NCI-H146 (cell line): Measurements from ENCODE around the gene CRIP2.

Source experiments
- DNase-seq: peaks from one replicate; lab custom pipeline; 2025; lab: John Stamatoyannopoulos, UW

The CRIP2 gene, protein sequence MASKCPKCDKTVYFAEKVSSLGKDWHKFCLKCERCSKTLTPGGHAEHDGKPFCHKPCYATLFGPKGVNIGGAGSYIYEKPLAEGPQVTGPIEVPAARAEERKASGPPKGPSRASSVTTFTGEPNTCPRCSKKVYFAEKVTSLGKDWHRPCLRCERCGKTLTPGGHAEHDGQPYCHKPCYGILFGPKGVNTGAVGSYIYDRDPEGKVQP

DNA sequence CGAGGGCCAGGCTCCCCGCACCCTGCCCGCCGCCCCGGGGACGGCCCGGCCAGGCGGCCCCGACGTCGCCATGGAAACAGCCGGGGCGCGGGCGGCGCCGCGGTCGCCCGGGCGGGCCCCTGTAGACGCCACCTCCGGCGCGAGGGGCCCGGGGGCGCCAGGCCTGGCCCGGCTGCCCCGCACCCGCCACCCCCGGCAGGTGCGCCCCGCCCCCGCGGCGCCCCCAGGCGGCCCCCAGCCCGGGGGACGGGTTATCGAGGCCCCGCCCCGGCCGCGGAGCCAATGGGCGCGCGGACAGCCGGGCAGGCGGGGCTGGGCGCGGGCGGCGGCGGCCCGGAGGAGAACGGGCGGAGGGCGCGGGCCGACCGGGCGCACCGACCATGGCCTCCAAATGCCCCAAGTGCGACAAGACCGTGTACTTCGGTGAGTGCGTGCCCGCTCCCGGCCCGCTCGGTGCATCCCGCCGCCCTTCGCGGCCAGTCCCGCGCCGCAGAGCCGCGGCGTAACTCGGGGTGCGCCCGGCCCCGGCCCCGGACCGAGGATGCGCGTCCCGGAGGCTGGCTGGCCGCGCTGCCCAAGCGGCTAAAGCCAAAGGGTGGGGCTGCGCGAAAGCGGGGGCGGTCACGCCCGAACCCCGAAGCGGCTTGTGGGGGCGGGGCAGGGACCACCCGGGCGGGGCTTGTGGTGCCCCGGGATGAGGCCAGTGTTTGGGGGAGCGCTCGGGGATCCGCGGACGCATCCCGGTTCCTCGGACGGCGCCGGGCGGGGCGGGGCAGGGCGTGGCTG, at the start of gene CRIP2:
CRIP2 (plus strand) TSS at position 339 of the 786 bp plus-strand sequence; CDS start at position 381, 42 bp downstream.
- DNase-seq, result peak; percentile 81

DNA sequence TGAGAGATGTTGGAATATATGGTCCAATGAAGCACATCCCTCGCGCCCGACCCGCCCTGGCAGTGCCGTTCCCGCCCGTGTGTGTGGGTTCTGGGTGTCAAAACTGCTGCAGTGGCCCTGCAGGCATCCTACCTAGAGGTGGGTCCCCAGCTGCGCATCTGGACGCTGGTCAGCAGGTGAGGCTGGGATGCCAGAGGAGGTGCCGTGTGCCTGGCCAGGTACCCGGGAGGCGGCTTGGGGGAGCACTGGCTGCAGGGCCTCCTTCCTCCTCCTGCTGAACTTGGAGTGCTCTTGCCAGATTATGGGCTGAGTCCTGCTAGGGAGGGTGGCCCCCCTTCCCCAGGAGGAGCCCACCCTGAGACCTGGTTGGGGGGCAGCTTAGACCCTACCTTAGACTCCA, 49.8 kb upstream of the CRIP2 start:
- DNase-seq, result no peak

DNA sequence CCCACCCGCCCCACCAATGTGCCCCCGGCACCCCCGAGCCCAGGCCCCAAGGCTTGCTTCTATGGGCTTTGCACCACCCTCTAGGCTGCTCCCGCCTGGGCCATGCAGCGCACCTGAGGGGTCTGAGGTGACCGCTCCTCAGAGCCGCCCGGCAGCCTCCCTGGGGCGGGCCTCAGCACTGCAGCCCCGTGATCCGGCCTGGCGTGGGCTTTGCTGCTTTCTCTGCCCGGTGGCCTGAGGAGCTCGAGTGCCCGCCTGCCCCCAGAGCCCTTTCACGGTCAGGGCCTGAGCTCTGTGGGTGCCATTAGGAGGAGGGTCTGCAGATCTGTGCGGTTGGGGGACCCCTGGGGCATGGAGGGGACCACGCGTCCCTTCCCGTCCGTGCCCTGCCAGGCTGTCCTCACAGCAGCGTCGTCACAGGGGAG, 48.8 kb upstream of the CRIP2 start:
- no peak for DNase-seq

DNA sequence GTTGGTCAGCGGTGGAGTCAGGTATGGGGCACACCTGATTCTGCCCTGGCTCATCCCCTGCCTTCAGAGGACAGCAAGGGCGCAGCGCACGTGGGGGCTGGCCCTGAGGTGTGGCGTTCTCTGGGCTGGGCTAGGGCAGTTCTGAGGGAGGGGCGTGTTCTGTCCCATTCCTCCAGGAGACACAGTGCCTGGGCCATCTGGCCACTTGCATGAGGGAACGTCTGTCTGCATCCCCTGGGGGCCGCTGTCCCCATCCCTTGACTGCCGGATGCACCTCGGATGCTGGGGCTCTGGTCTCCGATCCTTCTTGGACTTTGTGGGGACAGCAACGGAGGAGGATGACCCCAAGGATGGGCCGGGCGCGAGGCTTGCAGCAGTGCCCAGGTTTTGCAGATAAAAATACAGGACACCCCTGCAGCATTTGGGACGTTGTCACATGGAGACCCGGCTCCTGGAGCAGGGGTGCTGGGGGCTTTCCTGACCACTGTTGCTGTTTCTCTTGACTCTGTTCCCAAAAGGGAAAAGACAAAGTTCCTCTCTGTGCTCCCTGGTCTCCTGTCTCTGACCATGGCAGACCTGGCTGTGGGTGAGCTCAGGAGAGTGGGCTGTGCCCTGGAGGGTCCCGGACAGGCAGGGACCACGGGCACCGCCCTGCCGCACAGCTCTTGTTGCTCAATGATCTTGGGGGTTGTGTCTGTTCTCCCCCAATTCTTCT, 48.0 kb upstream of the CRIP2 start:
- no peak for DNase-seq

DNA sequence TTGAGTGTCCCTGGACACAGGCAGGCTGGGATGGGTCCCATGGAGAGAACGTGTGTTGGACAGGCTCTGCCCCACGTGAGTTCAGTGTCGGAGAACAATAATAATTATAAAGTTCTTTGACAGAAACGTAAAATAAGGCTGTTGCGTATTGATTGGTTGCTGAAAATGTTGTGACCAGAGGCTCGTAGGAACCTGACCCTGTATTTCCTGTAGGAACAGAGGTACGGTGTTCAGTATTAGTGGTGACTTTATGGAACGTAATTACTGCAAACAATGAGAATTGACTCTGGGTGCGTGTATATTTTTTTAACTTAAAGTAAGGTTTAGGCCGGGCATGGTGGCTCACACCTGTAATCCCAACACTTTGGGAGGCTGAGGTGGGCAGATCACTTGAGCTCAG, 47.2 kb upstream of the CRIP2 start:
- DNase-seq, result no peak

DNA sequence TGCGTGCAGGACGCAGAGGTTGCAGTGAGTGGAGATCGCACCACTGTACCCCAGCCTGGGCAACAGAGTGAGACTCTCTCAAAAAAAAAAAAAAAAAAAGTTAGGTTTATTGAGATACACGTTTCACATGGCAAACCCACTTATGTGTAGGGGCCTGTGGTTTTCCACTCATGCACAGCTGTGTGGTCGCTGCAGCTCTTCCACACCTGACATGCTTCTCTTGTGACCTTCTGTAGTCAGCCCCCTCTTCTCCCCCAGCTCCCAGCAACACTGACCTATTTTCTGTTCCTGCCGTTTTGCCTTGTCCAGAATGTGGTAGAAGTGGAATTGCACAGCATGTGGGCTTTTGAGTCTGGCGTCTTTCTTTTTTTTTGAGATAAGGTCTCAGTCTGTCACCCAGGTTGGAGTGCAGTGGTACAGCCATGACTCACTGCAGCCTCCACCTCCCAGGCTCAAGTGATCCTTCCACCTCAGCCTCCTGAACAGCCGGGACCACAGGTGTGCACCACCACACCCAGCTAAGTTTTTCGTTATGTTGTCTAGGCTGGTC, 46.6 kb upstream of the CRIP2 start:
- no peak for DNase-seq

DNA sequence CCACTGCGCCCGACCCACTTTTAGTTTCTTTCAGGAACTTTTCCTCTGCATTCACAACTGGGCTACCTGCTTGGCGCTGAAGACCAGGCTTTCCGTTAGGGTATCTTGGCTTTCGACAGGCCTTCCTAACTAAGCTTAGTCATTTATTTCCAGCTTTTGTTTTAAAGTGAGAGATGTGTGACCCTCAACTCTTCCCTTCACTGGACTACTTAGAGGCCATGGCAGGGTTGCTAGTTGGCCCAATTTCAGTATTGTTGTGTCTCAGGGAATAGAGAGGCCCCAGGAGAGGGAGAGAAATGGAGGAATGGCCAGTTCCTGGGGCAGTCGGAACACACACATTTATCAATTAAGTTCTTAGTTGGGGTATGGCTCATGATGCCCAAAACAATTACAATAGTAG, 44.6 kb upstream of the CRIP2 start:
- no peak for DNase-seq

DNA sequence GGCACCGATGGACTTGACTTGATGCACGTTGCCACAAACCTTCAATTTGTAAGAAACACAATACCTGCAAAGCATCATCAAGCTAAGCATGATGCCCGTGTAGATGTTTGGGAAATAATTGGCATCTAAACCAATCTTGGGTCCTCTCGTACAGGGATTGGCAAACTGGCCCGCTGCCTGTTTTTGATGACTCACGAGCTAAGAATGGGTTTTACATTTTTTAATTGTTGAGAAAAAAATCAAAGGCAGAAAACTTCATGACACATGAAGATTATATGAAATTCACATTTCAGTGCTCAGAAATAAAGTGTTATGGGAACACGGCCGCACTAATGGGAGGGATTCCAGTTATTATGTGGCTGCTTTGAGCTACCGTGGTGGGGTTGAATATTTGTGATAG, 44.1 kb upstream of the CRIP2 start:
- DNase-seq, result no peak

DNA sequence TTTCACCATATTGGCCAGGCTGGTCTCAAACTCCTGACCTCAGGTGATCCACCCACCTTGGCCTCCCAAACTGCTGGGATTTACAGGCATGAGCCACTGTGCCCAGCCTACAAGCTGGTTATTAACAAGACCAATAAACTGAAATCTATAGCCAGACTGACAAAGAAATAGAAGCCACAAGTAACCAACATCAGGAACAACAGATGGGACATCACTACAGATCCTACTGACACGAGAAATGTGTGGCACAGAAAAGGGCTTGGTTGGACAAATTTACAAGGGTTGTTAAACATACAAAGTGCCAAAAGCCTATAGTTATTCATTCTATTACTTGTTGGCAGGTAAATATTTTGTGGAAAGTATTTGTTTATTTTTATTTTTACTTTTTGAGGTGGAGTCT, 43.4 kb upstream of the CRIP2 start:
- DNase-seq, result no peak

DNA sequence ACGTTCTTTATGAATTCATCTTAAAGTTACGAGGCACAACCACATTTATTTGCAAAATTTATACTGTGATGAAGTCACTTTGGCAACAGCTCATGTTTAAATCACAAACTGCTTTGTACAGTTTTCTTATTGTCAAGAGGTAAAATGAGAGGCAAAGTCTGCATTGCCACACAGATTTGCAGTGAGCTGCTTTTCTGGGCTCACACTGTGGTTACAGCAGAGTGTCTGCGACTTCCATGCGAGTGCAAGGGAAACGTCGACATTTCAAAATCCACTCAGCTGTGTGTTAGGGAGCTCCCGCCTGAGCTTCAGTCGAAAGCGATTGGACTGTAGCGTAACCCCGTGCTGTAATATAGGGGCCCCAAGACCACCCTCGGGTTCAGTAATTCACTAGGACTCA, 42.0 kb upstream of the CRIP2 start:
- no peak for DNase-seq

DNA sequence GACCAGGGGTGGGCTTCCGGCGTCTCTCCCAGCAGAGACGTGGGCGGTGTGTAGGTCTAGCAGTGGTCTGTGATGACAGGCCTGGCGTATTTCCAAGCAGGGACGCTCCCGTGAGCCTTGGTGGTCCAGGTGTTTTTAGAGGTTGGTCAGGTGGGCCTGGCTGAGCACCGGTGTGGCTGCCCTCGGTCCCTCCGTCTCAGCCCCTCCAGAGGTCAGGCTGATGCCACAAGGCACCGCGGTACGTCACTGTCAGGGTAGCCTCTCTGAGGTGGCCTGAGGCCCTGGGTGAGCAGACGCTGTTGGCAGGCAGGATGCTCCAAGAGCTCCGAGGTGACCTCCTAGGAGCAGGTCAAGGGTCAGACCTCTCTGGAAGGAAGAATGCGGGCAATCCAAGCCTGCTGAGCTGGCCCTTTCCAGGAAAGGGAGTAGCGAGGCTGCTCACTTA, 41.4 kb upstream of the CRIP2 start:
- no peak for DNase-seq

DNA sequence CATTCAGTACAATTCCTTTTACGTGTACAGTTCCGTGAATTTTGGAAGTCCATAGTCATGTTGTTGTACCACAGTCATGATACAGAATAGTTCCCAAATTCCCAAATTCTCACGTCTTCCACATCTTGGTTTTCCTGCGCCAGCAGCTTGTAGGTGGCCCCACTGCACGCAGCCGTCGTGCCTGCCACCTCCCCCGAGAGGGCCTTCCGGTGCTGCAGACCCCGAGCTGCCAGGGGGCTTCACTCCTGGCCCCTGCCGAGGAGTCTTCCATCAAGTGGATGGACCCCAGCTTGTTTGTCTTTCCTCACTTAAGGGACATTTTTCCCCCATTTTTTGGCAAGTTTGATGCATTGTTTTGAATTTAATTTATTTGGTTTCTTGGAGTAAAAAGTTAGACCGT, 38.2 kb upstream of the CRIP2 start:
- no peak for DNase-seq

DNA sequence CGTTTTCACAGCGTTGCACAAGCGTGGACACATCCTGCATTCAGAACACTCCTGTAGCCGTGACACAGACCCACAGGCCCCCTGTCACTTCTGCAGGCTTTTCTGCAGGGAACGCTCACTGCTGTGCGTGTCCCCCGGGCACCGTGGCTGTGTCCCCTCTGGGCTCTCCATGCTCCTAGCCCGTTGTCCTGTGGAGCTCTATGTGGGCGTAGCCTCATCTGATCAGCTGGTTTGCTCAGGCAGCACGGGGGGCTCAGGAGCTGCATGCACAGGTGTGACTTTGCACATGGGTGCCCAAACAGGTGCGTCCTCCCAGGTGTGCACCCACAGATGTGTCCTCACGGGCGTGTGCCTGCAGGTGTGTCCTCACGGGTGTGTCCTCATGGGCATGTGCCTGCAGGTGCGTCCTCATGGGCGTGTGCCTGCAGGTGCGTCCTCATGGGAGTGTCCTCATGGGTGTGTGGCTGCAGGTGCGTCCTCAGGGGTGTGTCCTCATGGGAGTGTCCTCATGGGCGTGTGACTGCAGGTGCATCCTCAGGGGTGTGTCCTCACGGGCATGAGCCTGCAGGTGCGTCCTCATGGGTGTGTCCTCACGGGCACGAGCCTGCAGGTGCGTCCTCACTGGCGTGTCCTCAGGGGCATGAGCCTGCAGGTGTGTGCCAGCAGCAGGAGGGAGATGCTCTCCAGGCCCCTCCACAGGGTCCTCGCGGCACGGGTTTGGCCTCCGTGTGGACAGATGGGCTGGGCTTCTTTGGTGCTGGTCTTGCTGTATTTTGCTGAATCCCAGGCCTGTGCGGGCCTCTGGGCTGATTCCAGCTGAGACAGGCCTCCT, 37.5 kb upstream of the CRIP2 start:
- DNase-seq, result peak; percentile 94

DNA sequence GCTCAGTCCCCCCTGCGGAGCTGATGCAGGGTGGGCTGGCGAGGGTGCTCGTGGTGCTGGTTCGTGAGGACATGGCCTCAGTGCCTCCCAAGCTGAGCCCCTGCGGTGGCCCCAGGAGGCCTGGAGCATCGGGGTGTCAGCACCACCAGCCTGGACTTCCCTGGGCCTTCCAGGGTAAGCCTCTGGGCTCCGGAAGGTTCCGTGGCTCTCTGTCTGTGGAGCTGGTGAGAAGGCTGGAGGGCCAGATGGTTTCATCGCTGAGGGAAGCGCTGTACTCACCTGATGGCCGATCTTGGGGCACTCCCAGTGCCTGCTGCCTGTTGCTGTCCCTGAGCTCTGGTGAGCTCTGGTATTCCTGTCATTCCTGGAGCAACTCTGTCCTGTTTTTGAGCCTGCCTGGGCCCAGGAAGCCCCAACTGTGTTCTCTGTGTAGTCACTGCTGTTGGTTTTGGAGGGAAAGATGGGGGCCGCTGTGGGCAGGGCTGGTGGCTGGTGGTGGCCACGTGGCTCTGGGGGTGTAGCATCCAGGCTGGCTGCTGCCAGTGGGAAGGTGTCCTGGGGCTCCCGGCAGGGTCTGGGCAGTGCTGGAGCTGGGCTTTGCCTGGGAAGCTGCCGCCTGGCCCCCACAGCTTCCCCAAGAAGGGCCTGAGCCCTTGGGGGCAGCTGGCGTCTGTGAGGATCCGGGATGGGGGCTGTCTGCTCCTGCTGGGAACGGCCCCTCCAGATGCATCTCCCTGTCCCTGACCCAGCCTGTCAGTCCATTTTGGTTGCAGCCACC, 36.7 kb upstream of the CRIP2 start:
- no peak for DNase-seq

DNA sequence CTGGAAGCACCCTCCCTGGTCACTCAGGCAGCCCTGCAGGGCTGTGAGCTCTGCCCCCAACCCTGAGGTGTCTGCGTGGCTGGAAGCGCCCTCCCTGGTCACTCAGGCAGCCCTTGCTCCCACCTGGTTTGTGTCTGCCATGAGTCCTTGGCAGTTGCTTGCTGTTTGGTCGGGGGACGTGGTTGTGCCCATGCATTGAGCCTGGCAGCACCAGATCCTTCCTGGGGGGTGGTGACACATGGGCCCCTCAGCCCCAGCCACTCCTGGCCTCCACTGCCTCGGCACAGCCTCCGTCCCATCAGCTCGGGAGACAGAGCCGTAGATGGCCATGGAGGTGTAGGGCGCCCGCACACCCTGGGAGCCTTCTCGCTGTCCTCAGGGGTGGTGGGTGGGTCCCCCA, 35.4 kb upstream of the CRIP2 start:
- no peak for DNase-seq

DNA sequence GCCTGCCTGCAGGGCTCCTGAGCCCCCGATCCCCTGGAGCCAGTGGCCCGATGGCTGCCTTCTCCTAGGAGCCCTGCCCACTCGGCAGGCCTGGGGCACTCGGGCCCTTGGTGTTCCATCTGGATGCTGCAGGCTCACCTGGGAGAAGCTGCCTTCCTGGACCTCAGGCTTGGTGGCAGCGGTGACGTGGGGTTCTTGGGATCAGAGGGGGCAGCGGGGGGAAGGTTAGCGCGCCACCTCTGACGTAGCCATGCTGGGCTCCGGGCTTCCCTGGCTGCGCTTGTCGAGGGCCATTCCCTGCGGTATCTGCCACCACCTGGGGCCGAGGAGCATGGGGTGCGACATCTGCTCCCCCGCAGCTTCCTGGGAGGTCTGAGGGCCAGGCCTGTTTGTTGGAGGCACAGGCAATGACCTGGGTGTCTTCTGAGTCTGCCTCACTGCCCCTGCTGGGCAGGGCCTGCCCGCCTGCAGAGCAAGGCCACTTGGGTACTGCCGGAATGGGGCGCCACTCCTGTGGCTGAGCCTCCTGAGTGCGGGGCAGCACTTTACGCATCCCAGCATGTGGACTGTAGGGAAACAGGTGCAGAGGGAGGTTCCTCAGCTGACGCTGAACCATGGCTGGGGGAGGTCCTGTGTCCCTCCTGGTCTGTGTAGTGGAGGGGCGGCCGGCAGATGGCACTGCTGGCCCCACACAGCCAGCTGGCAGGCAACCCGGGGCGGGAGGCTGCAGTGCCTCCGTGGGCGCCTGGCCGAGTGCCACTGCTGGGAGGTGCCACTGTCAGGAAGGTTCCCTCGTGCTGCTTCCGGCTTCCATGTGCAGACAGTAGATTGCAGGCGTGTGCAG, 34.7 kb upstream of the CRIP2 start:
- DNase-seq, result no peak

DNA sequence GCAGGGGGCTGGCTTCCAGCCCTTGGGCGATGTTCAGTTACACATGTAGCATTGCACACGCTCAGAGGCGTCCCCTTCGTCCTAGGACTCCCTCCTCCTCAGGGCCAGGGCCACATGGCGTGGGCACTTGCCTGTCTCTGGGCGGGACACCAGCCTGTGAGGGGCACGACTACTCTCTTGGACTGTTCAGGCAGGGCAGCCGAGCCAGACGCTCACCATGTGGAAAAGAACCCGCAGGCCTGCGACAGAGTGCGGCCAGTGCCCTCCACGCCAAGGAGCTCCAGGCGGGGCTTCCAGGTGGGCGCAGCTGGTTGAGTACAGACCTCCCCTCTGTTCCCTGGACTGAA, 34.1 kb upstream of the CRIP2 start:
- DNase-seq, result no peak

DNA sequence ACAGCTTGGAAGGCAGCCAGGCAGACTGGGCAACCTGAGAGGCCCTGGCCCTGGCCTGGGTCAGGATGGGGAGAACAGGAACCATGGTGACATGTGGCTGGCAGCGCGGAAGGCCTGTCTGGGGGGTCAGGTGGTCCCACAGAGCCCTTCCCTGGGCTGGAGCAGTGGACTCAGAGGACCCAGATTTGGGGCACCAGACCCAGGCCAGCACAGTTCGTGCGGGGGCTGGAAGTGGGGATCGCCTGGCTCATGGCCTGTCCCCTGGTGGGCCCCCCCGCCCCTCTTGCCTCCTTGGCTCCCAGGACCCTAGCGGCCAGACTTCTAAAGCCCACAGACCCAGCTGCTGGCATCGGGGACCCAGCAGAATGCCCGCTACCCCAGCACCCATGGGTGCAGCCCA, 33.6 kb upstream of the CRIP2 start:
- no peak for DNase-seq

DNA sequence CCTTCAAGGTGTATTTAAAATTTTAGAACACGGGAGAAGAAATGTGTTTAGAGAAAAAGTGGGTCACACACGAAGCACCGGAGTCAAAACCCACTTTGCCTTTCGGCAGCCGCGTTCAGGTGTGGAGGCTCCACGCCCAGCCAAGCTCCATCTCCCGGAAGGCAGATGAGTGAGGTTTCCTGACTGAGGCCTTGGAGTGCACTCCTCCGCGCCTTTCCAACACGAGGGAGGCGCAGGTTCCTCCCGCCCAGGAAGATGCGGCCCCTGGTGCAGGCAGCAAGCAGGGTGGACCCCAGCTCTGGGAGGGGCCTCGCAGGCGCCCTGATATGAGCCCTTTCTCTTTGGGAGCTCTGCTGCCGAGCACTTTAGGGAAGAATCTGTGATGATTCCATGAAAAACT, 32.5 kb upstream of the CRIP2 start:
- DNase-seq, result no peak

DNA sequence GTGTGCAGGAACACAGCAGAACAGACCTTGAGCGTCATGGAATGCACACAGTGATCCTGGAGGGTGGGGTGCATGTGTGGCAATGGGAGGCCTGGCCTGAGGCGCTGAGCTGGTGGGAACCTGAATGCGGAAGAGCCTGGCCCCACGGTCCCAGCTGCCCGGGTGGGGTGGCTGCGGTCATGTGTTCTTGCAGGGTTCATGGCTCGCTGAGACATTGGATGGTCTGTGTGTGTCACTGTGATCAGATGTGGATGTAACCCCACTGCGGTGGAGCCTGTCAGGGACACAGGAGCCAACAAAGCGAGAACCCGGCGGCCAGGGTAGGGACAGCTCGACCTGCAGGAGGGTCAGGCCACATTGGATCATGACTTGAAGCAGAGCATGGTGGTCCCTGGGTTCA, 31.8 kb upstream of the CRIP2 start:
- DNase-seq, result no peak
